GM12878 (cell line): ENCODE measurements around the gene VMAC. TPM values are rescaled to one million over a fixed set of nuclear protein-coding genes. Genes with fewer than 3 reads are reported as not detected.

Experiments
- ATAC-seq: fragments of 200-7000 bp; cut with Tn5 transposase; 3 replicates; pipeline ENCODE4 v1.9.1; 2020; ENCODE audit warnings: mild to moderate bottlenecking, moderate library complexity
- BruUV-seq: library from RNA; stranded (reverse); fragments of 400-500 nt; replicated peaks from 2 replicates; lab custom pipeline; 2021; lab: Mats Ljungman, UMichigan
- CTCF ChIA-PET: fragments of 300-600 bp; sonication (Branson Sonifier 250); formaldehyde crosslinking; extraction: SDS; loops from one replicate; lab custom pipeline; 2021; ENCODE audit warnings: inconsistent platforms; lab: Yijun Ruan, JAX
- POLR2A ChIA-PET: fragments of 350-600 bp; formaldehyde crosslinking; extraction: SDS; loops from one replicate; lab custom pipeline; 2021; ENCODE audit warnings: inconsistent platforms; lab: Charles Lee
- RAD21 ChIA-PET: fragments of 300-600 bp; sonication (Branson Sonifier 250); formaldehyde crosslinking; loops from one replicate; lab custom pipeline; 2023; ENCODE audit warnings: antibody characterized with exemption; ENCODE audit not compliant: unreplicated experiment; lab: Charles Lee
- SMC1A ChIA-PET: fragments of 300-600 bp; sonication (Branson Sonifier 250); formaldehyde crosslinking; loops from one replicate; lab custom pipeline; 2023; ENCODE audit not compliant: unreplicated experiment, uncharacterized antibody; lab: Charles Lee
- DNase-seq: peaks from one replicate; pipeline ENCODE4 v3.0.0-alpha.2; 2011; ENCODE audit warnings: low read depth, low spot score
- FAIRE-seq: peaks from 3 replicates; lab custom pipeline; 2011; peaks lifted over from hg19 to GRCh38; lab: Jason Lieb, UNC
- H2AFZ ChIP-seq: 2 replicates; pipeline ENCODE4 v1.6.0; 2011; ENCODE audit warnings: low read depth, low read length, control low read depth; ENCODE audit not compliant: control insufficient read depth
- H3K27ac ChIP-seq: 2 replicates; pipeline ENCODE4 v1.5.1; 2011; ENCODE audit warnings: control low read depth; ENCODE audit not compliant: control insufficient read depth, insufficient read depth
- H3K27me3 ChIP-seq, 2 experiments: replicated peaks in 1 of 2; 2 replicates each; pipeline versions ENCODE4 v1.6.0 to v1.6.1; 2011; ENCODE audit warnings: low read length in 1 of 2; ENCODE audit not compliant: control insufficient read depth in 2 of 2, insufficient read depth in 2 of 2
- H3K36me3 ChIP-seq, 2 experiments: 2 replicates each; pipeline ENCODE4 v1.5.1; 2011; ENCODE audit warnings: low read length in 1 of 2; ENCODE audit not compliant: control insufficient read depth in 2 of 2, insufficient read depth in 2 of 2
- H3K4me1 ChIP-seq: 2 replicates; pipeline ENCODE4 v1.6.1; 2011; ENCODE audit warnings: mild to moderate bottlenecking, low read length, moderate library complexity, mixed read lengths; ENCODE audit not compliant: control insufficient read depth, insufficient read depth
- H3K4me2 ChIP-seq: 2 replicates; pipeline ENCODE4 v1.6.0; 2011; ENCODE audit warnings: control low read depth; ENCODE audit not compliant: control insufficient read depth, insufficient read depth
- H3K4me3 ChIP-seq: fragments of 200-600 bp; sonication (generic); 2 replicates; pipeline ENCODE4 v1.5.1; 2016
- H3K79me2 ChIP-seq: 2 replicates; pipeline ENCODE4 v1.6.0; 2011; ENCODE audit warnings: low read length; ENCODE audit not compliant: control insufficient read depth, insufficient read depth
- H3K9ac ChIP-seq: 2 replicates; pipeline ENCODE4 v1.8.0; 2011; ENCODE audit warnings: low read length, control low read depth, mixed read lengths; ENCODE audit not compliant: control insufficient read depth, insufficient read depth
- H3K9me3 ChIP-seq: replicated peaks from 3 replicates; pipeline ENCODE4 v1.5.1; 2011; ENCODE audit warnings: mild to moderate bottlenecking, low read length; ENCODE audit not compliant: control insufficient read depth, insufficient read depth
- H4K20me1 ChIP-seq: 2 replicates; pipeline ENCODE4 v1.6.0; 2011; ENCODE audit not compliant: control insufficient read depth, insufficient read depth
- CBX5 ChIP-seq: sonication (generic); IDR thresholded peaks from 2 replicates; pipeline ENCODE4 v1.6.1; 2016; ENCODE audit warnings: low read depth, moderate library complexity, mild to moderate bottlenecking, inconsistent platforms
- JUNB ChIP-seq: IDR thresholded peaks from 2 replicates; pipeline ENCODE4 v1.6.1; 2016; ENCODE audit warnings: antibody characterized with exemption, mild to moderate bottlenecking
- MEF2B ChIP-seq: fragments of 450-650 bp; IDR thresholded peaks from 2 replicates; pipeline ENCODE4 v1.6.1; 2018; ENCODE audit warnings: mild to moderate bottlenecking, moderate library complexity; ENCODE audit not compliant: partially characterized antibody, poor library complexity, severe bottlenecking
- NFXL1 ChIP-seq: fragments of 450-650 bp; IDR thresholded peaks from 2 replicates; pipeline ENCODE4 v1.6.1; 2017; ENCODE audit warnings: antibody characterized with exemption, mild to moderate bottlenecking, borderline replicate concordance
- PAX8 ChIP-seq: fragments of 450-650 bp; IDR thresholded peaks from 2 replicates; pipeline ENCODE4 v1.6.1; 2017; ENCODE audit warnings: mild to moderate bottlenecking, moderate library complexity
- POLR2AphosphoS5 ChIP-seq: IDR thresholded peaks from 2 replicates; pipeline ENCODE4 v1.6.1; 2011; ENCODE audit warnings: mild to moderate bottlenecking, low read length, inconsistent platforms
- RBBP5 ChIP-seq: fragments of 200-600 bp; sonication (generic); conservative IDR thresholded peaks from 2 replicates; pipeline ENCODE4 v1.6.1; 2016
- SPI1 ChIP-seq: IDR thresholded peaks from 2 replicates; pipeline ENCODE4 v1.6.1; 2011; ENCODE audit warnings: low read depth, mild to moderate bottlenecking, low read length, moderate library complexity, borderline replicate concordance; ENCODE audit not compliant: insufficient read depth
- SREBF2 ChIP-seq: IDR thresholded peaks from 2 replicates; pipeline ENCODE4 v1.6.1; 2012; ENCODE audit warnings: mild to moderate bottlenecking, low read length
- SRF ChIP-seq, 2 experiments: IDR thresholded peaks; 2 replicates each; pipeline ENCODE4 v1.6.1; 2011; ENCODE audit warnings: low read depth in 2 of 2, low read length in 2 of 2, mild to moderate bottlenecking in 1 of 2, moderate library complexity in 1 of 2
- WRNIP1 ChIP-seq: IDR thresholded peaks from 2 replicates; pipeline ENCODE4 v1.6.1; 2011; ENCODE audit warnings: low read depth, low read length, improper control_type of control experiment, borderline replicate concordance
- ZNF622 ChIP-seq: fragments of 450-650 bp; IDR thresholded peaks from 2 replicates; pipeline ENCODE4 v1.6.1; 2017; ENCODE audit warnings: mild to moderate bottlenecking, inconsistent platforms
- WGBS: methylation state at CpG from one replicate; pipeline ENCODE4 v1.1.6; 2016; ENCODE audit warnings: low lambda C conversion rate; ENCODE audit not compliant: insufficient replicate concordance, insufficient coverage; ENCODE audit errors: missing lambda C conversion rate; 5-methylcytosine and 5-hydroxymethylcytosine counted together
- in situ Hi-C: fragments of 300-500 bp; cut with MboI; formaldehyde crosslinking; loops from 9 replicates; pipeline ENCODE4 v1.14.3; 2018; ENCODE audit warnings: mixed read lengths
- intact Hi-C: fragments of 100-400 bp; cut with micrococcal nuclease; formaldehyde crosslinking; loops from one replicate; pipeline ENCODE4 v1.14.2; 2022; ENCODE audit not compliant: unreplicated experiment
- polyA plus RNA-seq, 11 experiments: library from polyadenylated mRNA; depleted of rRNA in 4 of 11; unstranded in 6 of 11; stranded (reverse) in 5 of 11; fragments of >200 nt; fragmentation: Nextera tagmentation in 4 of 11; fragmentation: Illumina TruSeq in 1 of 11; extraction: Ambion mirVana in 4 of 11; extraction: Trizol in 1 of 11; gene quantifications; 1 replicate in 1 of 11; 2 replicates in 10 of 11; pipeline versions ENCODE4 v1.2.1 to v1.2.3, GENCODE V29; 2011 to 2016; ENCODE audit warnings: inconsistent platforms in 2 of 11, missing spikeins in 2 of 11, low read depth in 1 of 11
- total RNA-seq, 4 experiments: library from RNA; depleted of rRNA in 3 of 4; stranded (reverse); fragments of >200 nt in 3 of 4; fragmentation: Illumina TruSeq in 1 of 4; extraction: Trizol in 1 of 4; gene quantifications; 2 replicates each; pipeline versions ENCODE4 v1.2.1 to v1.2.3, GENCODE V29; 2013 to 2021
- TF ChIP-seq, protein P1 (sequence below): fragments of 450-650 bp; formaldehyde crosslinking; IDR thresholded peaks from 2 replicates; pipeline ENCODE4 v1.4.0; 2020; ENCODE audit warnings: mild to moderate bottlenecking, moderate library complexity
- TF ChIP-seq, protein P2 (sequence below): IDR thresholded peaks from 2 replicates; pipeline ENCODE4 v1.6.1; 2012; ENCODE audit warnings: improper control_type of control experiment, low read depth, low read length; ENCODE audit not compliant: insufficient replicate concordance

Gene VMAC
- total and polyA plus RNA-seq, 10 of the 15 experiments (the other 5 are each of a cell fraction or from before 2014, with no cell fraction given): 0.18 to 6.8 (median 1.8) TPM

DNA sequence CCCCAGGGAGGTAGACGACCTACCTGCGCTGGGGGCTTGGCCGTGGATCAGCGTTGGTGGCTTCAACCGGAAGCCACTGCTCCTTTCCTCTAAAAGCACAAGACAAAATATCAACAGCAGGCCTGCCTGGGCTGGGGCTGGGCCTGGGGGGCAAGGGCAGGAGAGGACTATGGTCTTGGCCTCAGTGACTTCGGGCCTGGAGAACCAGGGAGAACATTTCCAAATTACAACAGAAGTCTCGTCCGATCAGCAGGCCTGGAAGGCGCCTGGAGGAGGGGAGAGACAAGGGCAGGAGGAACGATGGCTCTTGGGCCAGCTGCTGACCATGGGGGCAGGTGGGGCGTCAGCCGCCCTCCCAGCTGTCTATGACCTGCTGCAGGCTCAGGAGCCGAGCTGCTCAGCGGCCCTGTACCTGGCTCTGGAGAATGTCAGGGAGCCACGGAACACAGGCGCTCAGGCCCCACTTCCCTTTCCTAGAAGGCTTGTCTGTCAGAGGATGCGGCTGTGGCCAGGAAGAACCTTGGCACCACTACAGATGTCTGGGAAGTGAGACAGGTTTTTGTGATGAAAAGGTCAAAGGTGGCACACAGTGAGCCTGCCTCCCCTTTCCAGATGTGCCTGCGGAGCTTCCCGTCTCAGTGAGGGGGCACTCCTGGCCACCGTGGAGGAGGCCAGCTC, 28.9 kb downstream of the VMAC start:
- no peak overlapping the region for H3K9ac ChIP-seq
- ChIA-PET RAD21 (no interaction called here), POLR2A (no interaction called here), SMC1A (no interaction called here), CTCF (no interaction called here)
- no peak overlapping the region for H3K27ac ChIP-seq
- H3K9me3 ChIP-seq: no peaks in the 10 kb centered on the region
- BruUV-seq: no TSS peak
- 0 out of 2 replicates have a peak, but pooled peaks cover under 1% of the 10 kb centered on the region for H3K4me1 ChIP-seq
- no peak overlapping the region for H3K4me2 ChIP-seq
- H3K79me2 ChIP-seq: no peaks in the 10 kb centered on the region
- intact Hi-C loops: no loop called here
- no peak overlapping the region for H2AFZ ChIP-seq
- WGBS: 97% methylated on average over 20 of the region's 20 CpGs
- DNase-seq: no peak
- peaks cover 17 to 41% of the 10 kb centered on the region in 2 experiments; a peak in 3 of 4 replicates for H3K36me3 ChIP-seq
- no peak overlapping the region for H3K4me3 ChIP-seq
- no peak for ATAC-seq
- no peaks in the 10 kb centered on the region for H4K20me1 ChIP-seq
- no peaks in the 10 kb centered on the region for H3K27me3 ChIP-seq
- FAIRE-seq: no peak
- in situ Hi-C loops: no loop called here
- TF ChIP-seq SREBF2 (no peak), SRF (IDR thresholded peaks at IDR 0.05; ENCODE audit: low read depth in 2 of 2, low read length in 2 of 2) (no peak), SPI1 (no peak), POLR2AphosphoS5 (no peak), CBX5 (no peak), ZNF622 (no peak), JUNB (no peak), NFXL1 (no peak), RBBP5 (no peak), PAX8 (no peak), WRNIP1 (no peak), MEF2B (no peak)
- TF ChIP-seq, protein P1, sequence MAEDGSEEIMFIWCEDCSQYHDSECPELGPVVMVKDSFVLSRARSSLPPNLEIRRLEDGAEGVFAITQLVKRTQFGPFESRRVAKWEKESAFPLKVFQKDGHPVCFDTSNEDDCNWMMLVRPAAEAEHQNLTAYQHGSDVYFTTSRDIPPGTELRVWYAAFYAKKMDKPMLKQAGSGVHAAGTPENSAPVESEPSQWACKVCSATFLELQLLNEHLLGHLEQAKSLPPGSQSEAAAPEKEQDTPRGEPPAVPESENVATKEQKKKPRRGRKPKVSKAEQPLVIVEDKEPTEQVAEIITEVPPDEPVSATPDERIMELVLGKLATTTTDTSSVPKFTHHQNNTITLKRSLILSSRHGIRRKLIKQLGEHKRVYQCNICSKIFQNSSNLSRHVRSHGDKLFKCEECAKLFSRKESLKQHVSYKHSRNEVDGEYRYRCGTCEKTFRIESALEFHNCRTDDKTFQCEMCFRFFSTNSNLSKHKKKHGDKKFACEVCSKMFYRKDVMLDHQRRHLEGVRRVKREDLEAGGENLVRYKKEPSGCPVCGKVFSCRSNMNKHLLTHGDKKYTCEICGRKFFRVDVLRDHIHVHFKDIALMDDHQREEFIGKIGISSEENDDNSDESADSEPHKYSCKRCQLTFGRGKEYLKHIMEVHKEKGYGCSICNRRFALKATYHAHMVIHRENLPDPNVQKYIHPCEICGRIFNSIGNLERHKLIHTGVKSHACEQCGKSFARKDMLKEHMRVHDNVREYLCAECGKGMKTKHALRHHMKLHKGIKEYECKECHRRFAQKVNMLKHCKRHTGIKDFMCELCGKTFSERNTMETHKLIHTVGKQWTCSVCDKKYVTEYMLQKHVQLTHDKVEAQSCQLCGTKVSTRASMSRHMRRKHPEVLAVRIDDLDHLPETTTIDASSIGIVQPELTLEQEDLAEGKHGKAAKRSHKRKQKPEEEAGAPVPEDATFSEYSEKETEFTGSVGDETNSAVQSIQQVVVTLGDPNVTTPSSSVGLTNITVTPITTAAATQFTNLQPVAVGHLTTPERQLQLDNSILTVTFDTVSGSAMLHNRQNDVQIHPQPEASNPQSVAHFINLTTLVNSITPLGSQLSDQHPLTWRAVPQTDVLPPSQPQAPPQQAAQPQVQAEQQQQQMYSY: no peak
- TF ChIP-seq, protein P2, sequence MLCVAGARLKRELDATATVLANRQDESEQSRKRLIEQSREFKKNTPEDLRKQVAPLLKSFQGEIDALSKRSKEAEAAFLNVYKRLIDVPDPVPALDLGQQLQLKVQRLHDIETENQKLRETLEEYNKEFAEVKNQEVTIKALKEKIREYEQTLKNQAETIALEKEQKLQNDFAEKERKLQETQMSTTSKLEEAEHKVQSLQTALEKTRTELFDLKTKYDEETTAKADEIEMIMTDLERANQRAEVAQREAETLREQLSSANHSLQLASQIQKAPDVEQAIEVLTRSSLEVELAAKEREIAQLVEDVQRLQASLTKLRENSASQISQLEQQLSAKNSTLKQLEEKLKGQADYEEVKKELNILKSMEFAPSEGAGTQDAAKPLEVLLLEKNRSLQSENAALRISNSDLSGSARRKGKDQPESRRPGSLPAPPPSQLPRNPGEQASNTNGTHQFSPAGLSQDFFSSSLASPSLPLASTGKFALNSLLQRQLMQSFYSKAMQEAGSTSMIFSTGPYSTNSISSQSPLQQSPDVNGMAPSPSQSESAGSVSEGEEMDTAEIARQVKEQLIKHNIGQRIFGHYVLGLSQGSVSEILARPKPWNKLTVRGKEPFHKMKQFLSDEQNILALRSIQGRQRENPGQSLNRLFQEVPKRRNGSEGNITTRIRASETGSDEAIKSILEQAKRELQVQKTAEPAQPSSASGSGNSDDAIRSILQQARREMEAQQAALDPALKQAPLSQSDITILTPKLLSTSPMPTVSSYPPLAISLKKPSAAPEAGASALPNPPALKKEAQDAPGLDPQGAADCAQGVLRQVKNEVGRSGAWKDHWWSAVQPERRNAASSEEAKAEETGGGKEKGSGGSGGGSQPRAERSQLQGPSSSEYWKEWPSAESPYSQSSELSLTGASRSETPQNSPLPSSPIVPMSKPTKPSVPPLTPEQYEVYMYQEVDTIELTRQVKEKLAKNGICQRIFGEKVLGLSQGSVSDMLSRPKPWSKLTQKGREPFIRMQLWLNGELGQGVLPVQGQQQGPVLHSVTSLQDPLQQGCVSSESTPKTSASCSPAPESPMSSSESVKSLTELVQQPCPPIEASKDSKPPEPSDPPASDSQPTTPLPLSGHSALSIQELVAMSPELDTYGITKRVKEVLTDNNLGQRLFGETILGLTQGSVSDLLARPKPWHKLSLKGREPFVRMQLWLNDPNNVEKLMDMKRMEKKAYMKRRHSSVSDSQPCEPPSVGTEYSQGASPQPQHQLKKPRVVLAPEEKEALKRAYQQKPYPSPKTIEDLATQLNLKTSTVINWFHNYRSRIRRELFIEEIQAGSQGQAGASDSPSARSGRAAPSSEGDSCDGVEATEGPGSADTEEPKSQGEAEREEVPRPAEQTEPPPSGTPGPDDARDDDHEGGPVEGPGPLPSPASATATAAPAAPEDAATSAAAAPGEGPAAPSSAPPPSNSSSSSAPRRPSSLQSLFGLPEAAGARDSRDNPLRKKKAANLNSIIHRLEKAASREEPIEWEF: no peak
